GM12878 (cell line): Measurements from ENCODE around the gene TROAP. TPM values are rescaled to one million over a fixed set of nuclear protein-coding genes. Genes with fewer than 3 reads are reported as not detected.

Experiments used
- BHLHE40 ChIP-seq, 2 experiments: fragments of 450-650 bp in 1 of 2; IDR thresholded peaks; 2 replicates each; pipeline ENCODE4 v1.6.1; 2011 to 2017; ENCODE audit warnings: low read depth in 2 of 2, borderline replicate concordance in 1 of 2, improper control_type of control experiment in 1 of 2, low read length in 1 of 2, mild to moderate bottlenecking in 1 of 2
- BRCA1 ChIP-seq: IDR thresholded peaks from 2 replicates; pipeline ENCODE4 v1.6.1; 2011; ENCODE audit warnings: low read depth, low read length, improper control_type of control experiment
- NR2C1 ChIP-seq: fragments of 450-650 bp; IDR thresholded peaks from 2 replicates; pipeline ENCODE4 v1.6.1; 2017; ENCODE audit warnings: antibody characterized with exemption, mild to moderate bottlenecking, moderate library complexity
- NRF1 ChIP-seq: conservative IDR thresholded peaks from 2 replicates; pipeline ENCODE4 v1.6.1; 2011; ENCODE audit warnings: mild to moderate bottlenecking, low read depth, low read length, improper control_type of control experiment
- POU2F2 ChIP-seq: IDR thresholded peaks from 3 replicates; pipeline ENCODE4 v1.6.1; 2011; ENCODE audit warnings: low read depth, mild to moderate bottlenecking, low read length, borderline replicate concordance
- RAD51 ChIP-seq: fragments of 450-650 bp; IDR thresholded peaks from 2 replicates; pipeline ENCODE4 v1.6.1; 2016; ENCODE audit warnings: moderate library complexity, mild to moderate bottlenecking, inconsistent platforms
- RUNX3 ChIP-seq: IDR thresholded peaks from 2 replicates; pipeline ENCODE4 v1.6.1; 2012; ENCODE audit warnings: low read length, inconsistent platforms
- SMAD5 ChIP-seq: IDR thresholded peaks from 2 replicates; pipeline ENCODE4 v1.6.1; 2016; ENCODE audit warnings: antibody characterized with exemption, low read depth
- SMARCA5 ChIP-seq: fragments of 450-650 bp; IDR thresholded peaks from 2 replicates; pipeline ENCODE4 v1.6.1; 2017; ENCODE audit warnings: mild to moderate bottlenecking
- SMC3 ChIP-seq: IDR thresholded peaks from 2 replicates; pipeline ENCODE4 v1.6.1; 2011; ENCODE audit warnings: low read length, improper control_type of control experiment, borderline replicate concordance
- YBX1 ChIP-seq: fragments of 450-650 bp; IDR thresholded peaks from 2 replicates; pipeline ENCODE4 v1.6.1; 2016; ENCODE audit warnings: antibody characterized with exemption
- ZBED1 ChIP-seq: IDR thresholded peaks from 2 replicates; pipeline ENCODE4 v1.6.1; 2016; ENCODE audit warnings: borderline replicate concordance
- ZNF384 ChIP-seq: IDR thresholded peaks from 2 replicates; pipeline ENCODE4 v1.6.1; 2012; ENCODE audit warnings: low read depth, mild to moderate bottlenecking, low read length, improper control_type of control experiment, borderline replicate concordance
- ZNF622 ChIP-seq: fragments of 450-650 bp; IDR thresholded peaks from 2 replicates; pipeline ENCODE4 v1.6.1; 2017; ENCODE audit warnings: mild to moderate bottlenecking, inconsistent platforms
- polyA plus RNA-seq, 11 experiments: library from polyadenylated mRNA; depleted of rRNA in 4 of 11; unstranded in 6 of 11; stranded (reverse) in 5 of 11; fragments of >200 nt; fragmentation: Nextera tagmentation in 4 of 11; fragmentation: Illumina TruSeq in 1 of 11; extraction: Ambion mirVana in 4 of 11; extraction: Trizol in 1 of 11; gene quantifications; 1 replicate in 1 of 11; 2 replicates in 10 of 11; pipeline versions ENCODE4 v1.2.1 to v1.2.3, GENCODE V29; 2011 to 2016; ENCODE audit warnings: inconsistent platforms in 2 of 11, missing spikeins in 2 of 11, low read depth in 1 of 11
- total RNA-seq, 4 experiments: library from RNA; depleted of rRNA in 3 of 4; stranded (reverse); fragments of >200 nt in 3 of 4; fragmentation: Illumina TruSeq in 1 of 4; extraction: Trizol in 1 of 4; gene quantifications; 2 replicates each; pipeline versions ENCODE4 v1.2.1 to v1.2.3, GENCODE V29; 2013 to 2021
- TF ChIP-seq, protein P1 (sequence below): fragments of 450-650 bp; IDR thresholded peaks from 2 replicates; pipeline ENCODE4 v1.6.1; 2016; ENCODE audit warnings: mild to moderate bottlenecking, moderate library complexity, borderline replicate concordance
- TF ChIP-seq, protein P2 (sequence below): IDR thresholded peaks from 2 replicates; pipeline ENCODE4 v1.6.1; 2011; ENCODE audit warnings: mild to moderate bottlenecking, low read depth, low read length, moderate library complexity; ENCODE audit not compliant: insufficient replicate concordance
- TF ChIP-seq, protein P3 (sequence below), 3 experiments: IDR thresholded peaks in 2 of 3; conservative IDR thresholded peaks in 1 of 3; 2 replicates each; pipeline ENCODE4 v1.5.1; 2011; ENCODE audit warnings: low read depth in 3 of 3, low read length in 3 of 3, mild to moderate bottlenecking in 3 of 3, control low read depth in 2 of 3, moderate library complexity in 2 of 3, inconsistent platforms in 1 of 3, mixed read lengths in 1 of 3; ENCODE audit not compliant: control insufficient read depth in 2 of 3, insufficient read depth in 1 of 3; ENCODE audit errors: extremely low read depth in 1 of 3
- TF ChIP-seq, protein P4 (sequence below): IDR thresholded peaks from 2 replicates; pipeline ENCODE4 v1.6.1; 2012; ENCODE audit warnings: improper control_type of control experiment, low read depth, low read length; ENCODE audit not compliant: insufficient replicate concordance

The TROAP gene
- total and polyA plus RNA-seq, 10 of the 15 experiments (the other 5 are each of a cell fraction or from before 2014, with no cell fraction given) = 26.8 to 93.7 (median 52.6) TPM

DNA sequence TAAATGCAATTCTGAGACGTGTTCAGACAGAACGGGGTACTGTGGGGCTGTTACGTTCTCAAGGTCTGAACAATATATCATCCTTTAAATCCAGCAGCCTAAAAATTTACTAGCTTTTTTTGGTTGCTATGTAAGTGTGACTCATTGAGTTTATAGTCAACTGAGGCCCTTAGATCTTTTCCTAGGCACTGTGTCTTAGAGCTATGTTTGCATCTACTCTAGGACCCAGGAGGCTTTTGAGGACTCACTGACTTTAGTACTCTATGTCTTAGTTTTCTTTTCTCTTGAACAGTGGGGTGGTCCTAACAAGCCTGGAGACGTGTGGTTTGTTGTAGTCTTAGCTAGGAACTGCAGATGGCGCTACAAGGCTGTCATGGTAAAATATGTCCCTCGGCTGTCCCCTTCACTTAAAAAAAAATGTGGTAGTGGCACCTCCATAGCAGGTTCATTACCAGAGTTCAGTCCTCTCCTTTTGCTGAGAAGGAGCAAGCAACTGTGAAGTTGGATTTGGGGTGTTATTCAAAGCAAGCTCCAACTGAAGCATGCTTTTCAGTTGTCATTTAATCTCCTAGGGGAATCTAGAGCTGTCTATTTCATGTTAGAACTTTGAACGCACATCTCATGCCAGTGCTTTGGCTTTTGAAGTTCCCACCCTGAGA, 35.6 kb downstream of the TROAP start (continued):
- TF ChIP-seq BRCA1 = no peak
- peak; percentile 77 for TF ChIP-seq RUNX3
- TF ChIP-seq POU2F2 = no peak
- TF ChIP-seq ZBED1 = no peak
- TF ChIP-seq, protein P1, sequence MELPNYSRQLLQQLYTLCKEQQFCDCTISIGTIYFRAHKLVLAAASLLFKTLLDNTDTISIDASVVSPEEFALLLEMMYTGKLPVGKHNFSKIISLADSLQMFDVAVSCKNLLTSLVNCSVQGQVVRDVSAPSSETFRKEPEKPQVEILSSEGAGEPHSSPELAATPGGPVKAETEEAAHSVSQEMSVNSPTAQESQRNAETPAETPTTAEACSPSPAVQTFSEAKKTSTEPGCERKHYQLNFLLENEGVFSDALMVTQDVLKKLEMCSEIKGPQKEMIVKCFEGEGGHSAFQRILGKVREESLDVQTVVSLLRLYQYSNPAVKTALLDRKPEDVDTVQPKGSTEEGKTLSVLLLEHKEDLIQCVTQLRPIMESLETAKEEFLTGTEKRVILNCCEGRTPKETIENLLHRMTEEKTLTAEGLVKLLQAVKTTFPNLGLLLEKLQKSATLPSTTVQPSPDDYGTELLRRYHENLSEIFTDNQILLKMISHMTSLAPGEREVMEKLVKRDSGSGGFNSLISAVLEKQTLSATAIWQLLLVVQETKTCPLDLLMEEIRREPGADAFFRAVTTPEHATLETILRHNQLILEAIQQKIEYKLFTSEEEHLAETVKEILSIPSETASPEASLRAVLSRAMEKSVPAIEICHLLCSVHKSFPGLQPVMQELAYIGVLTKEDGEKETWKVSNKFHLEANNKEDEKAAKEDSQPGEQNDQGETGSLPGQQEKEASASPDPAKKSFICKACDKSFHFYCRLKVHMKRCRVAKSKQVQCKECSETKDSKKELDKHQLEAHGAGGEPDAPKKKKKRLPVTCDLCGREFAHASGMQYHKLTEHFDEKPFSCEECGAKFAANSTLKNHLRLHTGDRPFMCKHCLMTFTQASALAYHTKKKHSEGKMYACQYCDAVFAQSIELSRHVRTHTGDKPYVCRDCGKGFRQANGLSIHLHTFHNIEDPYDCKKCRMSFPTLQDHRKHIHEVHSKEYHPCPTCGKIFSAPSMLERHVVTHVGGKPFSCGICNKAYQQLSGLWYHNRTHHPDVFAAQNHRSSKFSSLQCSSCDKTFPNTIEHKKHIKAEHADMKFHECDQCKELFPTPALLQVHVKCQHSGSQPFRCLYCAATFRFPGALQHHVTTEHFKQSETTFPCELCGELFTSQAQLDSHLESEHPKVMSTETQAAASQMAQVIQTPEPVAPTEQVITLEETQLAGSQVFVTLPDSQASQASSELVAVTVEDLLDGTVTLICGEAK = no peak
- TF ChIP-seq, protein P2, sequence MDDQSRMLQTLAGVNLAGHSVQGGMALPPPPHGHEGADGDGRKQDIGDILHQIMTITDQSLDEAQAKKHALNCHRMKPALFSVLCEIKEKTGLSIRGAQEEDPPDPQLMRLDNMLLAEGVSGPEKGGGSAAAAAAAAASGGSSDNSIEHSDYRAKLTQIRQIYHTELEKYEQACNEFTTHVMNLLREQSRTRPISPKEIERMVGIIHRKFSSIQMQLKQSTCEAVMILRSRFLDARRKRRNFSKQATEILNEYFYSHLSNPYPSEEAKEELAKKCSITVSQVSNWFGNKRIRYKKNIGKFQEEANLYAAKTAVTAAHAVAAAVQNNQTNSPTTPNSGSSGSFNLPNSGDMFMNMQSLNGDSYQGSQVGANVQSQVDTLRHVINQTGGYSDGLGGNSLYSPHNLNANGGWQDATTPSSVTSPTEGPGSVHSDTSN = no peak
- no peak for TF ChIP-seq BHLHE40 (IDR thresholded peaks at IDR 0.05; ENCODE audit: borderline replicate concordance in 1 of 2, low read depth in 2 of 2, low read length in 1 of 2)
- no peak for TF ChIP-seq YBX1
- TF ChIP-seq ZNF384 = peak; percentile 96
- TF ChIP-seq NRF1 = no peak
- no peak for TF ChIP-seq ZNF622
- no peak for TF ChIP-seq NR2C1
- TF ChIP-seq RAD51 = no peak
- TF ChIP-seq SMC3 = peak; percentile 94
- no peak for TF ChIP-seq SMAD5
- TF ChIP-seq, protein P3, sequence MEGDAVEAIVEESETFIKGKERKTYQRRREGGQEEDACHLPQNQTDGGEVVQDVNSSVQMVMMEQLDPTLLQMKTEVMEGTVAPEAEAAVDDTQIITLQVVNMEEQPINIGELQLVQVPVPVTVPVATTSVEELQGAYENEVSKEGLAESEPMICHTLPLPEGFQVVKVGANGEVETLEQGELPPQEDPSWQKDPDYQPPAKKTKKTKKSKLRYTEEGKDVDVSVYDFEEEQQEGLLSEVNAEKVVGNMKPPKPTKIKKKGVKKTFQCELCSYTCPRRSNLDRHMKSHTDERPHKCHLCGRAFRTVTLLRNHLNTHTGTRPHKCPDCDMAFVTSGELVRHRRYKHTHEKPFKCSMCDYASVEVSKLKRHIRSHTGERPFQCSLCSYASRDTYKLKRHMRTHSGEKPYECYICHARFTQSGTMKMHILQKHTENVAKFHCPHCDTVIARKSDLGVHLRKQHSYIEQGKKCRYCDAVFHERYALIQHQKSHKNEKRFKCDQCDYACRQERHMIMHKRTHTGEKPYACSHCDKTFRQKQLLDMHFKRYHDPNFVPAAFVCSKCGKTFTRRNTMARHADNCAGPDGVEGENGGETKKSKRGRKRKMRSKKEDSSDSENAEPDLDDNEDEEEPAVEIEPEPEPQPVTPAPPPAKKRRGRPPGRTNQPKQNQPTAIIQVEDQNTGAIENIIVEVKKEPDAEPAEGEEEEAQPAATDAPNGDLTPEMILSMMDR (IDR thresholded peaks at IDR 0.05 in 2 of 3, conservative IDR thresholded peaks at IDR 0.05 in 1 of 3; ENCODE audit: control insufficient read depth in 2 of 3, extremely low read depth in 1 of 3, insufficient read depth in 1 of 3, low read depth in 3 of 3, low read length in 3 of 3) = peak; percentile 81 to 91 (median 81)
- TF ChIP-seq, protein P4, sequence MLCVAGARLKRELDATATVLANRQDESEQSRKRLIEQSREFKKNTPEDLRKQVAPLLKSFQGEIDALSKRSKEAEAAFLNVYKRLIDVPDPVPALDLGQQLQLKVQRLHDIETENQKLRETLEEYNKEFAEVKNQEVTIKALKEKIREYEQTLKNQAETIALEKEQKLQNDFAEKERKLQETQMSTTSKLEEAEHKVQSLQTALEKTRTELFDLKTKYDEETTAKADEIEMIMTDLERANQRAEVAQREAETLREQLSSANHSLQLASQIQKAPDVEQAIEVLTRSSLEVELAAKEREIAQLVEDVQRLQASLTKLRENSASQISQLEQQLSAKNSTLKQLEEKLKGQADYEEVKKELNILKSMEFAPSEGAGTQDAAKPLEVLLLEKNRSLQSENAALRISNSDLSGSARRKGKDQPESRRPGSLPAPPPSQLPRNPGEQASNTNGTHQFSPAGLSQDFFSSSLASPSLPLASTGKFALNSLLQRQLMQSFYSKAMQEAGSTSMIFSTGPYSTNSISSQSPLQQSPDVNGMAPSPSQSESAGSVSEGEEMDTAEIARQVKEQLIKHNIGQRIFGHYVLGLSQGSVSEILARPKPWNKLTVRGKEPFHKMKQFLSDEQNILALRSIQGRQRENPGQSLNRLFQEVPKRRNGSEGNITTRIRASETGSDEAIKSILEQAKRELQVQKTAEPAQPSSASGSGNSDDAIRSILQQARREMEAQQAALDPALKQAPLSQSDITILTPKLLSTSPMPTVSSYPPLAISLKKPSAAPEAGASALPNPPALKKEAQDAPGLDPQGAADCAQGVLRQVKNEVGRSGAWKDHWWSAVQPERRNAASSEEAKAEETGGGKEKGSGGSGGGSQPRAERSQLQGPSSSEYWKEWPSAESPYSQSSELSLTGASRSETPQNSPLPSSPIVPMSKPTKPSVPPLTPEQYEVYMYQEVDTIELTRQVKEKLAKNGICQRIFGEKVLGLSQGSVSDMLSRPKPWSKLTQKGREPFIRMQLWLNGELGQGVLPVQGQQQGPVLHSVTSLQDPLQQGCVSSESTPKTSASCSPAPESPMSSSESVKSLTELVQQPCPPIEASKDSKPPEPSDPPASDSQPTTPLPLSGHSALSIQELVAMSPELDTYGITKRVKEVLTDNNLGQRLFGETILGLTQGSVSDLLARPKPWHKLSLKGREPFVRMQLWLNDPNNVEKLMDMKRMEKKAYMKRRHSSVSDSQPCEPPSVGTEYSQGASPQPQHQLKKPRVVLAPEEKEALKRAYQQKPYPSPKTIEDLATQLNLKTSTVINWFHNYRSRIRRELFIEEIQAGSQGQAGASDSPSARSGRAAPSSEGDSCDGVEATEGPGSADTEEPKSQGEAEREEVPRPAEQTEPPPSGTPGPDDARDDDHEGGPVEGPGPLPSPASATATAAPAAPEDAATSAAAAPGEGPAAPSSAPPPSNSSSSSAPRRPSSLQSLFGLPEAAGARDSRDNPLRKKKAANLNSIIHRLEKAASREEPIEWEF = no peak
- peak; percentile 36; the same call in 1 of the 2 replicates for TF ChIP-seq SMARCA5
